ENCODE measurements around the gene PALB2.

DNA sequence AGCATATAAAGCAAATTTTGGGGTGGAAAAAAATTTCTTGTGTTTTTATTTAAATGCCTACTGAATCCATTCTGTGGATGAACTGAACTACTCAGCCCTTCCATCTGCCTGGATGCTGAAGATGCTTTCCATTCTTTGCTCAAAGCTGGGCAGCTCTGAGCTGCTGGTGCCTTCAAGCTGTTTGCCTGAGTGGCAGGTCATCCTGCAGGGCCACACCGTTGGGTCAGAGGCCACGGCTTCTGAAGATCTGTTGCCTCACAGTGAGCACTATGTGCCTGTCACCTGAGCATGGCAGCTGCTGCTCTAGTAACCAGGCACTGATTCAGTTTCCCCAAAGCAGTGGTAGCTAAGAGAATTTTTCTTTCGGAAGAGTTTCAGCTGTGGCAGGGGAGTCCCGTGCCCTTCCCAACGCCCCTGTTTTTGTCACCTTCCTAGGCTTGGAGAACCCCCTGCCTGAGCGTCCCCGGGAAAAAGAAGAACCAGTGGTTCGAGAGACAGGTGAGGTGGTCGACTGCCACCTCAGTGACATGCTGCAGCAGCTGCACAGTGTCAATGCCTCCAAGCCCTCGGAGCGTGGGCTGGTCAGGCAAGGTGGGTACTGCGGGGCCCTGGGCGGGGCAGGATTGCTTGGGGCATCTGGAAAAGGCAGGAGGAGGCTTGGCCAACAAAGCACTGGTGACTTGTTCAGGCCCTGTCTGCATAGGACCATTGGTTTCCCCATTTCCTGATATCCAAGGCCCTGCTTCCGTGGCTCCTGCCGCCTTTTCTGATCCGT lies 46.1 kb upstream of the PALB2 start:
- TF ChIP-seq POLR2A (IDR thresholded peaks at IDR 0.05): no peak
- TF ChIP-seq, protein P1, sequence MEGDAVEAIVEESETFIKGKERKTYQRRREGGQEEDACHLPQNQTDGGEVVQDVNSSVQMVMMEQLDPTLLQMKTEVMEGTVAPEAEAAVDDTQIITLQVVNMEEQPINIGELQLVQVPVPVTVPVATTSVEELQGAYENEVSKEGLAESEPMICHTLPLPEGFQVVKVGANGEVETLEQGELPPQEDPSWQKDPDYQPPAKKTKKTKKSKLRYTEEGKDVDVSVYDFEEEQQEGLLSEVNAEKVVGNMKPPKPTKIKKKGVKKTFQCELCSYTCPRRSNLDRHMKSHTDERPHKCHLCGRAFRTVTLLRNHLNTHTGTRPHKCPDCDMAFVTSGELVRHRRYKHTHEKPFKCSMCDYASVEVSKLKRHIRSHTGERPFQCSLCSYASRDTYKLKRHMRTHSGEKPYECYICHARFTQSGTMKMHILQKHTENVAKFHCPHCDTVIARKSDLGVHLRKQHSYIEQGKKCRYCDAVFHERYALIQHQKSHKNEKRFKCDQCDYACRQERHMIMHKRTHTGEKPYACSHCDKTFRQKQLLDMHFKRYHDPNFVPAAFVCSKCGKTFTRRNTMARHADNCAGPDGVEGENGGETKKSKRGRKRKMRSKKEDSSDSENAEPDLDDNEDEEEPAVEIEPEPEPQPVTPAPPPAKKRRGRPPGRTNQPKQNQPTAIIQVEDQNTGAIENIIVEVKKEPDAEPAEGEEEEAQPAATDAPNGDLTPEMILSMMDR (IDR thresholded peaks at IDR 0.05 in 8 of 11, conservative IDR thresholded peaks at IDR 0.05 in 3 of 11): no peak
- no peak for TF ChIP-seq POLR2AphosphoS5 (IDR thresholded peaks at IDR 0.05)
